ENCODE measurements around the gene SEC16B. TPM values are rescaled to one million over a fixed set of nuclear protein-coding genes. Genes with fewer than 3 reads are reported as not detected.

Gene SEC16B
- total RNA-seq, 4 donors from 2014 or later = 4.7 to 16.9 (median 11.9) TPM

DNA sequence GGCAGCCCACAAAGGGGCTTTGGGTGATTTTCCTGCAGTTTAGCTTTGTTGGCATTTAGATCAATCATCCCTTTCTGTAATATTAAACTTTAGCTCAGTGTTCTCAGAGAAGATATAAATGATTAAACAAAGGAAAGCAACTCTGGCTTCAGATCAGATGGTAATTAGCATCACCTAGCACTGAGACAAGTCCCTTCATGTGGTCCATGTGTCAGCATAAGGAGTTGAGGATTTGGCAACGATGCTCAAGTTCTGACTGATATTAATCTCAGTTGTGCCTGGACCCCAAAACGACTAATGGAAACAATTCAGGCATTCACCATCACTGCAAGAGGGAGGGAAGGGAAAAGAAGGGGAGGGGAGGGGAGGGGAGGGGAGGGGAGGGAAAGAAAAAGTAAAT, 60.4 kb downstream of the SEC16B start:
- intact Hi-C loops (cut with DNase I; ENCODE audit: low total_unique reads) = no loop called here
- TF ChIP-seq POLR2A (IDR thresholded peaks at IDR 0.05) = no peak
- TF ChIP-seq, protein P1, sequence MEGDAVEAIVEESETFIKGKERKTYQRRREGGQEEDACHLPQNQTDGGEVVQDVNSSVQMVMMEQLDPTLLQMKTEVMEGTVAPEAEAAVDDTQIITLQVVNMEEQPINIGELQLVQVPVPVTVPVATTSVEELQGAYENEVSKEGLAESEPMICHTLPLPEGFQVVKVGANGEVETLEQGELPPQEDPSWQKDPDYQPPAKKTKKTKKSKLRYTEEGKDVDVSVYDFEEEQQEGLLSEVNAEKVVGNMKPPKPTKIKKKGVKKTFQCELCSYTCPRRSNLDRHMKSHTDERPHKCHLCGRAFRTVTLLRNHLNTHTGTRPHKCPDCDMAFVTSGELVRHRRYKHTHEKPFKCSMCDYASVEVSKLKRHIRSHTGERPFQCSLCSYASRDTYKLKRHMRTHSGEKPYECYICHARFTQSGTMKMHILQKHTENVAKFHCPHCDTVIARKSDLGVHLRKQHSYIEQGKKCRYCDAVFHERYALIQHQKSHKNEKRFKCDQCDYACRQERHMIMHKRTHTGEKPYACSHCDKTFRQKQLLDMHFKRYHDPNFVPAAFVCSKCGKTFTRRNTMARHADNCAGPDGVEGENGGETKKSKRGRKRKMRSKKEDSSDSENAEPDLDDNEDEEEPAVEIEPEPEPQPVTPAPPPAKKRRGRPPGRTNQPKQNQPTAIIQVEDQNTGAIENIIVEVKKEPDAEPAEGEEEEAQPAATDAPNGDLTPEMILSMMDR (IDR thresholded peaks at IDR 0.05) = no peak

DNA sequence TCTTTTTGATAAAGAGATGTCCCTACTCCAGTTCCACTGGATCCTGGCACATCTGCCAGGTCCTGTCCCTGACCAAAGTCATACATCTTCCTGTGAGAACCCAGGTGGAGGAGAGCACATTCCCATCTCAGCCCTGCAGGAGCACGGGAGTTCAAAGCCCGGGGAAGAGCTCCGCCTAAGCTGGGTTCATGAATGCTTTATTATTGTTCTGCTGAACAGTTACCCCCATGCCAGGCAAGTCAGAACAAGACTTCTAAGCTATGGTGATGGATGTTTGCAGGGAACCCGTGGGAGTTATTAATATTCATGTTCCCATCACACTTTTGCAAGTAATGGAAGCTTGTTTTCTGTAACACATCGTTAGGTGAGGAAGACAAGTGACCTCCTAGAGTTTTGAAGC, 62.9 kb downstream of the SEC16B start:
- H3K4me3 ChIP-seq = no peak overlapping the region
- no peaks in the 10 kb centered on the region for H3K9me3 ChIP-seq
- H3K27me3 ChIP-seq = no peaks in the 10 kb centered on the region
- intact Hi-C loops (cut with DNase I; ENCODE audit: low total_unique reads) = no loop called here
- no peaks in the 10 kb centered on the region for H3K36me3 ChIP-seq
- TF ChIP-seq, protein P1 (IDR thresholded peaks at IDR 0.05) = no peak
- no peak for TF ChIP-seq POLR2A (IDR thresholded peaks at IDR 0.05)
- no peak for DNase-seq
- no peak overlapping the region for H3K27ac ChIP-seq
- H3K4me1 ChIP-seq = no peaks in the 10 kb centered on the region

More for the DNA sequence above, 60.4 kb downstream of the SEC16B start:
- no peaks in the 10 kb centered on the region for H3K9me3 ChIP-seq
- H3K27me3 ChIP-seq = no peaks in the 10 kb centered on the region
- H3K4me1 ChIP-seq = no peaks in the 10 kb centered on the region
- no peak for DNase-seq
- no peaks in the 10 kb centered on the region for H3K36me3 ChIP-seq
- H3K4me3 ChIP-seq = no peak overlapping the region
- H3K27ac ChIP-seq = no peak overlapping the region

DNA sequence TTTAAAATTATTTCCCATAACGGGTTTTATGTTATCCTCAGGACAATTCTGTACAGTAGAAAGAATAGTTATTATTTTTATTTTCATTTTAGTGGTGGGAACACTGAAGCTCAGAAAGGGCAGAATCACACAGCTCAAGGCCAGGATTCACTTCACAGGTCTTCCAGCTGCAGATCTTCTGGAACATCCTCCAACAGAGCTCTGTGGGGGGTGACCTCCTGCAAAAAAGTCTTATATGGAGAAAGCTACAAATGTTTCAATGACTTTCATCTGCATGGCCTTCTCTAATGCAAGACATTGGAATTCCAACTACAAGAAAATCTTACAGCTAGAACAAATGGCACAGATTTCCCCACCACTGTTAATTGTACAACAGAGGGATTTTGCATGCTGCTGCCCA, 64.2 kb downstream of the SEC16B start:
- TF ChIP-seq POLR2A (IDR thresholded peaks at IDR 0.05) = no peak
- TF ChIP-seq, protein P1 (IDR thresholded peaks at IDR 0.05) = no peak

DNA sequence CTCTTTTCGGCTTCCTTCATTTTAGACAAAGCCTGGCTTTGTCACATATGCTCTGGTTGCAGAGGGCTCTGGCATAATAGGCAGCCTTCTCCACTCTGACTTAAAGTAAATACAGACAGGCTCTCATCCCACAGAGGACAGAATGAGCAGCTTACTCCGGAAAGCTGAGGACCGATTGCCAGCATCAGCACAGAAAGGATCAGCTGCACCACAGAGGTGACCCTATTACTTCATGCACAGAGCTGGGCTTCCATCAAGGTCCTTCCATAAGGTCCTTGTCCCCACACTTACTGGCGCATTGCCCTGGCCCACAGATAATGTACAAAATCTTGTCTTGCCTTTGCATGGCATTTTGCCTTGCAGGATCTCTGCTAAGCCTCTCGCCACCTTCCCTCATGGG, 67.6 kb downstream of the SEC16B start:
- no peak for TF ChIP-seq POLR2A (IDR thresholded peaks at IDR 0.05)
- TF ChIP-seq, protein P1 (IDR thresholded peaks at IDR 0.05) = no peak
- no peak overlapping the region for H3K27ac ChIP-seq
- H3K27me3 ChIP-seq = no peaks in the 10 kb centered on the region
- no peaks in the 10 kb centered on the region for H3K4me1 ChIP-seq
- DNase-seq = no peak
- no peak overlapping the region for H3K4me3 ChIP-seq
- no peaks in the 10 kb centered on the region for H3K9me3 ChIP-seq
- intact Hi-C loops (cut with DNase I; ENCODE audit: low total_unique reads) = no loop called here
- H3K36me3 ChIP-seq = no peaks in the 10 kb centered on the region

More for the DNA sequence above, 64.2 kb downstream of the SEC16B start:
- Histone ChIP-seq H3K9me3 (no peaks in the 10 kb centered on the region), H3K27me3 (no peaks in the 10 kb centered on the region), H3K4me3 (no peak overlapping the region), H3K4me1 (no peaks in the 10 kb centered on the region), H3K27ac (no peak overlapping the region), H3K36me3 (no peaks in the 10 kb centered on the region)
- intact Hi-C loops (cut with DNase I; ENCODE audit: low total_unique reads) = no loop called here
- DNase-seq = no peak

DNA sequence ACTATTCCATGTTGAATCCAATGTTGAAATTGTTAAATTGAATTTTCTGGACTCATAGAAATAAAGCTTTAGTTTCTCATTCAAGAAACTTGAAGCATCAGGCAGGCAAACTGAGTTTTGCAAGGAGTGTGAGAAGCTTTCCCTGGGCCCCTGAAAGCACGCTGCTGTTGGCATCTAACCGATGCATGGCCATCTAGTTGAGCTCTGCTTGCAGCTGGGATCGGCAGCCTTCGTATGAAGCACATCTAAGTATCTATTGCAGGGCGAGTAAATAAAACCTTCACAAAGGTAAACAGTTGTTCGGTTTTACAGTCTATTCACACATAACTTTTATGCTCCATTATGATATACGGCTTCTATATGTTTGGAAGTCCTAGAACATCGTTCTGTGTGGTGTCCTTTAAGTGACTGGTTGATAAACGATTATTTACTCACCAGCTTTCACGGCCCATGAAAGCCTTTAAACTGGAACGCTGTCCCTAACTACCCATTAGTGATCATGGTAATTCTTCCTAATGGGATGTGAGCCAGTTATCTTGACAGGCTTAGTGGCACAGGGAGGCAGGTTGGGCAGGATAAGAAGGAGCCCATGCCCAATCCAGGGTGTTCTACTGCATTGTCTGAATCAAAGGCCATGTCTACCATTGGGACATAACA, 71.7 kb downstream of the SEC16B start:
- intact Hi-C loops (cut with DNase I; ENCODE audit: low total_unique reads) = no loop called here
- DNase-seq = no peak
- H3K27ac ChIP-seq = no peak overlapping the region

More for the DNA sequence above, 71.7 kb downstream of the SEC16B start:
- Histone ChIP-seq H3K36me3 (no peaks in the 10 kb centered on the region), H3K9me3 (no peaks in the 10 kb centered on the region), H3K27me3 (no peaks in the 10 kb centered on the region), H3K4me1 (no peaks in the 10 kb centered on the region), H3K4me3 (no peak overlapping the region)
- TF ChIP-seq, protein P1 (IDR thresholded peaks at IDR 0.05) = no peak
- TF ChIP-seq POLR2A (IDR thresholded peaks at IDR 0.05) = no peak
